HEK293T (cell line): ENCODE data around the gene ANO6.
A peak's percentile ranks its signal among the peaks of the same experiment; 100 is the strongest.

Experiments used
- CTCF ChIA-PET: fragments of 350-600 bp; formaldehyde crosslinking; extraction: SDS; loops from one replicate; lab custom pipeline; 2021; ENCODE audit warnings: antibody characterized with exemption, inconsistent platforms; lab: Yijun Ruan, JAX
- POLR2A ChIA-PET: fragments of 350-600 bp; formaldehyde crosslinking; extraction: SDS; loops from one replicate; lab custom pipeline; 2020; ENCODE audit warnings: antibody characterized with exemption, inconsistent platforms; lab: Yijun Ruan, JAX
- DNase-seq: peaks from one replicate; pipeline ENCODE4 v3.0.0; 2012; ENCODE audit warnings: mixed read lengths; ENCODE audit errors: extremely low spot score
- ARNT ChIP-seq: fragments of 450-650 bp; IDR thresholded peaks from 2 replicates; pipeline ENCODE4 v1.6.1; 2017; ENCODE audit warnings: mild to moderate bottlenecking
- BHLHE40 ChIP-seq: fragments of 450-650 bp; IDR thresholded peaks from 2 replicates; pipeline ENCODE4 v1.6.1; 2016; ENCODE audit warnings: mild to moderate bottlenecking, moderate library complexity, borderline replicate concordance
- CTBP1 ChIP-seq: fragments of 450-650 bp; IDR thresholded peaks from 2 replicates; pipeline ENCODE4 v1.6.1; 2016; ENCODE audit warnings: borderline replicate concordance
- ELF4 ChIP-seq: fragments of 450-650 bp; IDR thresholded peaks from 2 replicates; pipeline ENCODE4 v1.6.1; 2017; ENCODE audit warnings: antibody characterized with exemption
- FOXA1 ChIP-seq: fragments of 450-650 bp; IDR thresholded peaks from 2 replicates; pipeline ENCODE4 v1.6.1; 2016; ENCODE audit warnings: mild to moderate bottlenecking
- FOXK2 ChIP-seq: fragments of 450-650 bp; IDR thresholded peaks from 2 replicates; pipeline ENCODE4 v1.6.1; 2016; ENCODE audit warnings: mild to moderate bottlenecking
- FOXM1 ChIP-seq: fragments of 450-650 bp; IDR thresholded peaks from 2 replicates; pipeline ENCODE4 v1.6.1; 2017; ENCODE audit warnings: mild to moderate bottlenecking, borderline replicate concordance
- HDGF ChIP-seq: fragments of 450-650 bp; IDR thresholded peaks from 2 replicates; pipeline ENCODE4 v1.6.1; 2017; ENCODE audit warnings: antibody characterized with exemption, borderline replicate concordance
- L3MBTL2 ChIP-seq: fragments of 450-650 bp; conservative IDR thresholded peaks from 2 replicates; pipeline ENCODE4 v1.6.1; 2016; ENCODE audit warnings: mild to moderate bottlenecking
- LEF1 ChIP-seq: fragments of 450-650 bp; IDR thresholded peaks from 2 replicates; pipeline ENCODE4 v1.6.1; 2017; ENCODE audit warnings: mild to moderate bottlenecking, borderline replicate concordance
- NFRKB ChIP-seq: fragments of 450-650 bp; IDR thresholded peaks from 2 replicates; pipeline ENCODE4 v1.6.1; 2016; ENCODE audit warnings: mild to moderate bottlenecking, moderate library complexity
- SP1 ChIP-seq: fragments of 450-650 bp; IDR thresholded peaks from 2 replicates; pipeline ENCODE4 v1.6.1; 2017
- SUZ12 ChIP-seq: fragments of 450-650 bp; IDR thresholded peaks from 2 replicates; pipeline ENCODE4 v1.6.1; 2016; ENCODE audit warnings: mild to moderate bottlenecking
- TARDBP ChIP-seq: fragments of 450-650 bp; IDR thresholded peaks from 2 replicates; pipeline ENCODE4 v1.6.1; 2016
- ZNF384 ChIP-seq: fragments of 450-650 bp; IDR thresholded peaks from 2 replicates; pipeline ENCODE4 v1.6.1; 2016
- TF ChIP-seq, protein P1 (sequence below): fragments of 450-650 bp; IDR thresholded peaks from 2 replicates; pipeline ENCODE4 v1.6.1; 2016

Gene ANO6

DNA sequence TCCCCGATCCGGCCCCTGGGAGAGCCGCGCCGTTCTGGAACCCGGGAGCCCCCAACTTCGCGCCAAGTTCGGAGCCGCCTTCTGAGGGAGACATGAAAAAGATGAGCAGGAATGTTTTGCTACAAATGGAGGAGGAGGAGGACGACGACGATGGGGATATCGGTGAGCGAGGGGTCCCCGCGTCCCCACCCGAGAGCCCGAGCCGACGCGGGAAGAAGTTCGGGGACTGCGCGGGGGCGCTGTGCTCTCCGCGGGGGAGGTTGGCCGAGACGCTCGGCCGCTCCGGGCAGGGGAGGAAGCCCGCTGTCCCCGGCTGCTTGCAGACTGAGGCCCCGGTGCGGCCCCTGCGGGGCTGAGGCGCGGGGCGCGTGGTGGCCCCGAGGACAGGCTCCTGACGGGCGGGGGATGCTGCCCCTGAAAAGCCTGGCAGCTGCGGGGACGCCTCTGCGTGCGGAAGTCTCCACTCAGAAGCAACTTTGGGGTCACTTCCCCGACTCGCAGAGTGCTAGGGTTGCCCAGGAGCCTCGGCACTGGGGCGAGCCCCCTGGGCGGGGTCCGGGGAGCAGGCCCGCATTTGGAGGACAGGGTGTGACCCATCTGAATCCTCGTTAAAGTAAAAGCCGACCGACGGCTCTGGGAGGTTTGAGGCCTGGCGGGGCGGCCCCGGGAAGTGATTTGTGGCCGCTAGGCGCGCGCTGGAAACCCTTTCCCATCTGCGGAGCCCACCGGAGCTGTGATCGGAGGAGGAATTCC lies 511 bp downstream of the ANO6 start:
- DNase-seq: peak; percentile 54
- CTCF ChIA-PET: interaction anchor here (1.2 kb wide), 1 partner anchor 11 kb away, joined by 4 read pairs; no protein-coding TSS in a partner anchor
- TF ChIP-seq SUZ12 (no peak), FOXA1 (no peak), CTBP1 (no peak), ZNF384 (no peak), ELF4 (no peak), FOXK2 (no peak)
- TF ChIP-seq, protein P1, sequence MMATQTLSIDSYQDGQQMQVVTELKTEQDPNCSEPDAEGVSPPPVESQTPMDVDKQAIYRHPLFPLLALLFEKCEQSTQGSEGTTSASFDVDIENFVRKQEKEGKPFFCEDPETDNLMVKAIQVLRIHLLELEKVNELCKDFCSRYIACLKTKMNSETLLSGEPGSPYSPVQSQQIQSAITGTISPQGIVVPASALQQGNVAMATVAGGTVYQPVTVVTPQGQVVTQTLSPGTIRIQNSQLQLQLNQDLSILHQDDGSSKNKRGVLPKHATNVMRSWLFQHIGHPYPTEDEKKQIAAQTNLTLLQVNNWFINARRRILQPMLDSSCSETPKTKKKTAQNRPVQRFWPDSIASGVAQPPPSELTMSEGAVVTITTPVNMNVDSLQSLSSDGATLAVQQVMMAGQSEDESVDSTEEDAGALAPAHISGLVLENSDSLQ: peak; percentile 39; the same call in 1 of the 2 replicates
- POLR2A ChIA-PET: interaction anchor here (1.1 to 1.5 kb wide), 4 partner anchors 16 to 52 kb away, joined by 3 to 6 read pairs (median 4); no protein-coding TSS in a partner anchor

DNA sequence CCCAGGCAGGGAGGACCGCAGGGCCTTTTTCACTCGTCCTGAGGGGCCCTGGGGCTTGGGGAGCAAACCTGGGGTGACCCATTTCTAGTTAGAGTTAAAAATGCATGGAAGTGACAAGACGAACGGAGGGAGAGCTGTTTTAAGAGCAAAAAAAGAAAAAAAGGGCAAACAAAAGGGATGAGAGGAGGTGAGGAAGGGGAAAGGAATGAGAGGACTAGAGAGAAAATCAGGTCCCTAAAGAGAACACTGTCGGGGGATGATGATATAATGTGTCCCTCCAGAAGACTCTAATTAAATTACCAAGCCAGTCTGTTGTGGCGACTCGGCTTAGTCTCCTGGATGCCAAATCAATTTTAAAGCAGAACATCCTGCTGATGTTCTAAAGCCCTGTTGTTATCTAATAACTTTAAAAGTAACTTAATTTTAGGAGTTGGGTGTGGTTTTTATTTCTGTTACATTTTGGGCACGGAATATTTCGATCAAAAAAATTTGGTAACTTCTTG lies 1.1 kb downstream of the ANO6 start:
- no peak for DNase-seq
- ChIA-PET POLR2A (interaction anchor here (1.3 to 1.5 kb wide), 2 partner anchors 16 to 52 kb away, joined by 3 read pairs; no protein-coding TSS in a partner anchor), CTCF (interaction anchor here (0.6 to 1.1 kb wide), 2 partner anchors 69 to 1034 kb away, joined by 3 read pairs; no protein-coding TSS in a partner anchor)
- no peak for TF ChIP-seq HDGF
- TF ChIP-seq SUZ12: no peak
- no peak for TF ChIP-seq CTBP1
- no peak for TF ChIP-seq NFRKB

DNA sequence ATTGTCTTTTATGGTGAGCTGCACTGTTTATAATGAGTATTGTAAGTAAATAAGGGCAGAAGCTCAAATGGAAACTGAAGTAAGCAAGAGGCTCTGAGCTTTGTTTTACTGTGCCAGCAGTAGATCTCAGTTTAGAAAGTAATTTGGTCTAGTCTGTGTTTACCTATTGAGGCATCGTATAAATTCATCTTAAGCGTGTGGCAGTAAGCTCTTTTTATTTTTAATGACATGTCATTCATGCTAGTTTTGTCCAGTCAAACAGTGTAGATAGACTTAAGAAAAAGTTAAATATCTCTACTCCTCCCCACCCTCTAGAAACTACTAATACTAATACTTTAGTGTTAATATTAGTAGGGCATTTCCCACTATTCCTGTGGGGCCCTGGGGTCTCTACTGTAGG lies 2.0 kb downstream of the ANO6 start:
- TF ChIP-seq TARDBP: no peak
- no peak for TF ChIP-seq LEF1
- TF ChIP-seq, protein P1: peak; percentile 57
- ChIA-PET CTCF (interaction anchor here (1.1 kb wide), 1 partner anchor 69 kb away, joined by 3 read pairs; no protein-coding TSS in a partner anchor), POLR2A (interaction anchor here (0.5 to 1.5 kb wide), 2 partner anchors 51 to 159 kb away, joined by 3 to 4 read pairs; no protein-coding TSS in a partner anchor)
- DNase-seq: no peak

DNA sequence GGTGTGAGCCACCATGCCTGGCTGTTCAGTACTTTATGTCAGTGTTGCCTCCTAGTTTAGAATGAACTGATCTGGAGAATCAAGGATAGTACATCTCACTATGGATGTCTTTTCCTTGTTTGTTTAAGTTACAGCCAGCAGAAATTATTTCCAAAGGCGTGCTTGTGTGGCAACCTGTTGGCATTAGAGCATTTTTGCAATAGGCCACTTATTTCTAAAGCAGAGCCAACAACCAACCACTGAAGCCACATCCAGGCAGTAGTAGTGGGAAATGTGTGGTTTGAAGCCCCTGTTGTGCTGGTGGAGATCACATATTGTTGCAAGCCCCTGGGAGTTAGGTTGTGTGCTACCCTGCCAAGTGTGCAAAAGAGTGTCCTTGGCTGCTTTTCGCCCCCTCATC lies 3.7 kb downstream of the ANO6 start:
- DNase-seq: no peak
- CTCF ChIA-PET: no interaction called here
- POLR2A ChIA-PET: no interaction called here
- no peak for TF ChIP-seq FOXA1
- TF ChIP-seq ELF4: no peak
- no peak for TF ChIP-seq LEF1
- no peak for TF ChIP-seq NFRKB
- no peak for TF ChIP-seq TARDBP

DNA sequence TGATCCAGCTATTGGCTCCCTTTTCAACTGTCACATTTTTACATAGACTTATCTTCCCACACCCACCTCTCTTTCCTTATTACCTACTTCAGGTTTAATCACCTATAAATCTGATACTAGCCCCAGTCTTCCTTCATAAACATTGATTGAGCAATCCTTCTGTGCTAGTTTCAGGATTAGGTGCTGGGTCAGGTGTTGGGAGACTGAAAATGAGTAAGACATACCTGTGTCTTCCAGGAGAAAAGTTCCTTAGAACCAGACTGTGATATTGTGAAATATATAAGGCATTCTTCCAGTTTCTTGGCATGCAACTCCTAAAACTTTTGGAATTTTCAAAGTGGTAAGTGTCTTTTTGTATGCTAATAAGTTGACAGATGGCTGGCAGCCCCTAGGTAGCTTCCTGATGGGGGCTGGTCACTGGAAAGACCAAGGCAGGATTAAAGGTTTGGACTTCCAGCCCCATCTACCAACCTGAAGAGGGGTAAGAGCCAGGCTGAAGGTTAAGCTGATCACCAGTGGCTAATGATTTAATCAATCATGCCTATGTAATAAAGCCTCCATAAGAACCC lies 4.6 kb downstream of the ANO6 start:
- DNase-seq: no peak
- ChIA-PET POLR2A (no interaction called here), CTCF (no interaction called here)
- TF ChIP-seq HDGF: no peak
- no peak for TF ChIP-seq ELF4
- no peak for TF ChIP-seq FOXM1
- no peak for TF ChIP-seq SP1
- no peak for TF ChIP-seq NFRKB
- TF ChIP-seq L3MBTL2: no peak
- TF ChIP-seq FOXK2: no peak
- TF ChIP-seq ZNF384: no peak
- TF ChIP-seq ARNT: no peak
- TF ChIP-seq, protein P1: no peak
- no peak for TF ChIP-seq LEF1
- no peak for TF ChIP-seq SUZ12
- no peak for TF ChIP-seq BHLHE40
- TF ChIP-seq FOXA1: no peak
- TF ChIP-seq TARDBP: no peak
- TF ChIP-seq CTBP1: no peak

DNA sequence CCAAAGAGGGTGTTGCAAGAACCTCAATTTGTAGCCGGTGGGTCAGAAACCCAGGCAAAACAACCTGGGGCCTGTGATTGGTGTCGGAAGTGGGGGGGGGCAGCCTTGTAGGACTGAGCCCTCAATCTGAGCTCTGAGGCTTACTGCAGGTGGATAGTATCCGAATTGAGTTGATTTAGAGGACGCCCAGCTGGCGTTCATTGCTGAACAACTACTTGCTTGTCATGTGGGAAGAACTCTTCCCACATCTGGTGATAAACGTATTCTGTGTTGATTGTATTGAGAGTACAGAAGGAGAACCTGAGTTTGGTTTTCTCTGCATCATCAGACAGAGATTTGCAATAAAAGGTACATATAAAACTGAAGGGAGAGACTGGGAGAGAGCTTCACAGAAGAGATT lies 5.1 kb downstream of the ANO6 start:
- ChIA-PET CTCF (no interaction called here), POLR2A (no interaction called here)
- no peak for DNase-seq
- TF ChIP-seq ARNT (no peak), FOXA1 (no peak), NFRKB (no peak), FOXK2 (no peak), L3MBTL2 (no peak), TARDBP (no peak), ELF4 (no peak), LEF1 (no peak), BHLHE40 (no peak), SUZ12 (no peak), CTBP1 (no peak), FOXM1 (no peak), SP1 (no peak), ZNF384 (no peak), HDGF (no peak)
- TF ChIP-seq, protein P1: no peak
